HG03097 (cell line): ENCODE measurements around the gene TPGS2.
"Not testable (repeated sequence)": the region's sequence is repeated elsewhere in the genome, so short reads cannot be mapped to it uniquely, and the experiment has no call there.

Experiments
- ATAC-seq: cut with Tn5 transposase; IDR thresholded peaks from one replicate; pipeline ENCODE4 v1.9.1; 2021; ENCODE audit not compliant: unreplicated experiment, low FRiP score

The TPGS2 gene

DNA sequence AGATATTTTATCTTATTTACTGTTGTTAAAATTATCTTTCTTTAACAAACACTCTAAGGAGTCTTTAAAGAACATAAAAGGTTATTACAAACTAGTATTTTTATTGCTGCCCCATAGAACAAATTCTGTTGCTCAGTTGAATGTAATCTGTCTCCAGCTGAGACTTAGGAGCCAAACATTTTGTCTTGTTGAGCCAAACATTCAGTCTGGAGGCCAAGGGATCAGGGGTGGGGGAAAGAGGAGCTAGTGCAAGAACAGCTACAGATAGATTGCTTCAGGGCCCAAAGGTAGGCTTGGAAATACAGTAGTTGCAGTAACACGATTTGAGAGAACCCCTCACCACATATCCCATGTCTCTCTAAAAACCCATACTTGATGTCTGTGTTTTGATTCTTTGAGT, 51.2 kb downstream of the TPGS2 start:
- ATAC-seq = no peak

GRCh38 chr18:36776650-36777049, 52.2 kb downstream of the TPGS2 start:
- ATAC-seq = no peak

DNA sequence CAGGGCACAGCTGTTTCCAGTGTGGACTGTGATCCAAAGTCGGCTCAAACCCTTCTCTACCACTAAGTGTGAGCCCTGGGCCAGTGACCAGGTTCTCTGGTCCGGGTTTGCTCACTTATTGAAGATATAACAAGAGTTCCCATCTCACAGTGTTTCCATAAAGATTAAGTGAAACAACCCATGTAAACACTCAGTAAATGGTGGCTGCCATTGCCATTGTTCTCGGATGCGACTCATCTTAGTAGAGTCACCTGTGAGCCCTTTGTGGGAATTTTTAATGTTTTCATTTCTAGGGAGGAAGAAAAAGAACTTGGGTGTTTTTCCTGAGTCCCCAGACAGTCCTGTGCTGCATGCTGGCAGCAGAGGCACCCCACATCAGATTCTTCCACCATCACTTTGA, 53.4 kb downstream of the TPGS2 start:
- ATAC-seq = no peak

DNA sequence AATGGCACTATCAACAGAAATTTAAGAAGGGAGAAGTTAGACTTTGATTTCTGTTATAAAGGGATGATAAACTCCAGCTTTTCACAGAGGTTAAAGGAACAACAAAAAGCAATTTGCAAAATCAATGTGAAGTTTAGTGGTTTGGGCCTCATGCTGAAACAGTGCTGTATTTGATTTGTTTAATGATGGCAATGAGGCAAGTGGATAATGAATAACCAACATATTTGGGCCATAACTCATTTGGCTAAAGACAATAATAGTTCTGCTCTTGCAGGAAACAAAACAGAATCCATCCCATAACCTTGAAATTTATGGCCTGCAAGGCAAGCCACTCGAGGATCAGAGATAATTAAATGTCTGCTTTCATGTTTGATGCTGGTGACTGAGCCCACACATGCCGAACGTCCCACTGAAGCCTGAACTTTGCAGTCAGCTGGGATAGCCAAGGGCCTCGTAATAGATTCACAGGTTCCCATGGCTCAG, 56.5 kb downstream of the TPGS2 start:
- no peak for ATAC-seq

DNA sequence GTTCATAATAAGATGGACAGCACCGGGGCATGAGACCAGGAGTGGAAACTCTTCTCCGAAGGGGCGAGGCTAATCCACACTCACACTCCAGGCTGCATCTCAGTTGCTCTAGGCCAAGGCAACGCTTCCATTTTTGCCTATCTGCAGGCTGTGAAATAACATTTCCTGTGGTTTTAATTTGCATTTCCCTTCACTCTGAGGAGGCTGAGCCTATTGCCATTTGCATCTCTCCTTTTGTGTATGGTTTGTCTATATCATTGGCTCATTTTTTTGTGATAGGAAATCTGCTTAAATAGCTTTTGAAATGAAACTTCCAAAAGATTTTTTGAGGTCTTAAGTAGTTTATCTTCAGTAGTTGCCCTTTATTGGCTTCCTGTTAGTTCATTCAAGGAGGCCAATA, 57.6 kb downstream of the TPGS2 start:
- no peak for ATAC-seq

GRCh38 chr18:36770315-36770946, 58.4 kb downstream of the TPGS2 start:
- ATAC-seq = no peak

- ATAC-seq = no peak
These were observed 59.0 kb downstream of the TPGS2 start for GRCh38 chr18:36769611-36770314.

DNA sequence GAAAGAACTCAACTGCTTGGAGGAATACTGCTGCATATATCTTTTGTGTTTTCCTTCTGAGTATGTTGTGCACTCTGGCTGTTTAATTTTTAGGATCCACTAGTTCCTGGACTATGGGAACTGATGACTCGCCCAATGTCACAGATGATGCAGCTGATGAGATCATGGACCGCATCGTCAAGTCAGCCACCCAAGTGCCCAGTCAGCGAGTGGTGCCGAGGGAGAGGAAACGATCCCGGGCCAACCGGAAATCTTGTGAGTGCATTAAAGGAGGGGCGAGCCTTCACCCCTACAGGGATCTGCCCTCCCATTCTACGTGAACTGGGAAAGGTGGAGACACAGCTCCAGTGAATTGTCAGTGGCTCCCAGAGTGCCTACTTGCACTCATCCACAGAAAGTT, 59.6 kb downstream of the TPGS2 start:
- ATAC-seq = no peak

GRCh38 chr18:36766836-36767235, 62.0 kb downstream of the TPGS2 start:
- no peak for ATAC-seq

GRCh38 chr18:36762965-36763364, 65.8 kb downstream of the TPGS2 start:
- not testable (repeated sequence) for ATAC-seq

DNA sequence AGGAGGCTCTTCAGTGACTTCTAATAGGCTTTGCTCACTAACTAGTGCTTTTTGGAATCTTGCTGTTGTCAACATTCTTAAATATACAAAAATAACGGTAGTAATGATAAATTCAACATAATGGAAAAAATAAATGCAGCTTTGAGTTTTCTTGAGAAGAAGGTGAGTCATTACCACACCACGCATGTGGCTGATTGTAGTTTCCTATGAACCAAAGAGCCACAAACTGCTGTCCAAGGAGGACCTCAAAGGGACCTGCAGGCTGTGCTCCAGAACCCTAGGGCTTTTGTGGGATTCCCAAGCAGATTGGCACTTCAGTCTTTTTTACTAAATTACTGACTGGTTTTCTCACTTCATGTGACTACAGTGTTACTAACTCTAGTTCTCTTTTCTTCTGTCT, 66.7 kb downstream of the TPGS2 start:
- ATAC-seq = no peak

GRCh38 chr18:36761186-36761698, 67.6 kb downstream of the TPGS2 start:
- ATAC-seq = no peak

- no peak for ATAC-seq
These were observed 68.2 kb downstream of the TPGS2 start for GRCh38 chr18:36760598-36760997.

GRCh38 chr18:36759167-36759776, 69.5 kb downstream of the TPGS2 start:
- ATAC-seq = no peak

DNA sequence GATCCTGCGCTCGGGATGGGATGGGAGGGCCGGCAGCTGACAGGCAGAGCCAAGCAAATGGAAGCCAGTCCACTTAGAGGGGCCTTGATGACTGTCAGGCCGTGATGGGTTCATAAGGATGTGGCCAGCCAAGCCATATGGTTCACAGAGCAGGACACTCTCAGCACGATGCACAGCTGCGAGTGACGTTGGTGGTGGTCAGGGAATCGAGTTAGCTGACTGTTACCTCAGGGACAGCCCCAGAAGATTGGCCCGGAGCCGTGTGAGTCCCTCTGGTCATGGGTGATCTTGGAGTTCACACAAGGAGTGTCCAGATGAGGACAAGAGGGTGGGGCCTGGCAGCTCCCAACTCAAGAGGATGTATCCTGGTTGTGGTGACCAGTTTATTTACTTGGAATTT, 70.2 kb downstream of the TPGS2 start:
- ATAC-seq = no peak

GRCh38 chr18:36757991-36758390, 70.8 kb downstream of the TPGS2 start:
- ATAC-seq = no peak

DNA sequence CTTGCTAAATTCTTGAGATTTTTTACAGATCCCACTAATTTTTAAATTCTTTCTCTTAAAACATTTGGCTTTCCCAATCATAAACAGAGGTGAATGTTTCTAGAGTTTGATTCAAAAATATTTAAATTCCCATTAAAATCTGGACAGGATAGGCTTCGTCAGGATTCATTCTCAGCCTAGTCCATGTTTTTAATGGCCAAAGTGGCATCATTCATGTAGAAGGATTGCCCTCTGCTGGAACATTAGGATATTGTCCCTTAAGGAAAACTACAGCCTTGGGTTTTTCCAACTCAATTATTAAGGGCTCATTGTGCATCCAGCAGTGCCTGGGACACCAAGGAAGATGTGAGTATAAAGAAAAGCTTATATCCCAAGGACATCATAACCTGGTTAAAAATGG, 71.7 kb downstream of the TPGS2 start:
- ATAC-seq = no peak

- no peak for ATAC-seq
These were observed 72.6 kb downstream of the TPGS2 start for GRCh38 chr18:36756242-36756641.

DNA sequence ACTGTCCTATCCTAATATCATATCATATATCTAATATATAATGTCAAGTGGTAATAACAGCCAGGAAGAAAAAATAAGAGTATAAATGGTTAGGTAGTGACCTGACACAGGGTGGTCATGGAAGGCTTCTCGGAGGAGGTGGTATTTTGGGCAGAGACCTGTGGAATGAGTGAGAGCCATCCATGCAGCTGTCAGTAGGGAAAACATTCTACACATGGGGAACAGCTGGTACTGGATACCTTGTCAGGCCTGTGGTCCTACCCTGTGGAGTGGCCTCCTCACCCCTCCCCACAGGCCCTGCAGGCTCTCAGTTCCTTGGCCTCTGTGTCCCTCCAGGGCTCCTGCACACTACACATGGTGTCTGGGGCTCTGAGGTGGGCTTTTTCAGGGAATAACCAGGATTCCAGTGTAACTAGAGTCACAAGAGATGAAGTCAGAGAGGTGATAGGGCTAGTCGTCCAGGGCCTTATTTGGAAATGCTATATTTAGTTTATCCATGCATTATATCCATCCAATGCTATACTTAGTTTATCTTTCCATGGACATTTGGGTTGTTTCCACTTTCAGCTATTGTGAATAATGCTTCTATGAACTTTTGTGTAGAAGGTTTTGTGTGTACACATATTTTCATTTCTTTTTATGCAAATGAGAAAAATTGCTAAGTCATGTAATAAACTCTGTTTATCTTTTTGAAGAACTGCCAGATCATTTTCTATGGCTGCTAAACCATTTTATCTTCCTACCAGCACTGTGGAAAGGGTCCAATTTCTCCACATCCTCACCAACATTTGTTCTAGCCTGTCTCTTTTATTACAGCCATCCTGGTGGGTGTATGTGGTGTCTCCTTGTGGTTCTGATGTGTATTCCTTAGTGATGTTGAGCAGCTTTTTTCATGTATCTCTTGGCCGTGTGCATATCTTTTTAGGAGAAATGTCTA, 75.6 kb downstream of the TPGS2 start:
- ATAC-seq = no peak

DNA sequence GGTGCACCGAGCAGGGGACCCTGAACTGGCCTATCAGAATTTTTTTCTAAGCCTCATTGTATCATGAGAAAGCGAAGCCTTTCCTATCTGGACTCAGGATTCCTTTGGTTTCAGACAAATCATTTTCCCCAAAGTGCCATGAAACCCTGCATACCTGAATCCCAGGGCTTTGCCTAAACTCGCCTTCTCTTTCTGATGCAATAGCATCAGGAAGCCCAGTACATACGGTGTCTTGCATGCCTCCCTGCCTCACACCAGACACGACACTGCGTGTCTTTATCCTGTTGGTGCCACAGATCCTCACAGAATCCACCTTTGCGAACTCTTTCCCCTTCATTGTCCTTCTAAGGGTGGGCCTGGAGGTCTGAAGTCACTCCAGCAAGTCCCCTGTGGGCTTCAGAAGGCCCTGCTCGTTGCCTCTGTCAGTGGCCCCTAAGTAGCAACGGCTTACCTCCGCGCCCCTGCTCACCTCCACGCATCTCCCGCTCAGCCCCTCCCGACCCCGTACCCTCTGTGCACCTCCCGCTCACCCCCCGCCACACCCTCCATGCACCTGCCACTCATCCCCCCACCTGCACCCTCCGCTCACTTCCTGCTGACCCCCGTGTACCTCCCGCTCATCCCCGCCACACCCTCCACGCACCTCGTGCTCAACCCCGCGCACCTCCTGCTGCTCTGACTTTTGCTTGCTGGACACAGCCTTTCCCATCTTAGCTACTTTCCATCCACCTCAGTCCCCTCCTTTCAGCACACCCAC, 83.4 kb downstream of the TPGS2 start:
- no peak for ATAC-seq
